Right lung (tissue), 10 donors: ENCODE measurements around the gene AMIGO1. TPM values are rescaled to one million over a fixed set of nuclear protein-coding genes. Genes with fewer than 3 reads are reported as not detected.

Experiments used
- DNase-seq, 2 donors: peaks; one replicate each; pipeline ENCODE4 v3.0.0-alpha.2; 2013
- long read RNA-seq, 8 donors: transcript quantifications; one replicate each; lab custom pipeline, GENCODE V29; 2026
- polyA plus RNA-seq, 5 donors: library from polyadenylated mRNA; unstranded; fragments of 120-200 nt; gene quantifications; one replicate each; pipeline versions ENCODE4 v1.2.1 to v1.2.3, GENCODE V29; 2013; ENCODE audit warnings: inconsistent platforms in 1 of 5, low replicate concordance in 1 of 5; ENCODE audit not compliant: insufficient read length in 5 of 5, insufficient read depth in 1 of 5

The AMIGO1 gene, protein sequence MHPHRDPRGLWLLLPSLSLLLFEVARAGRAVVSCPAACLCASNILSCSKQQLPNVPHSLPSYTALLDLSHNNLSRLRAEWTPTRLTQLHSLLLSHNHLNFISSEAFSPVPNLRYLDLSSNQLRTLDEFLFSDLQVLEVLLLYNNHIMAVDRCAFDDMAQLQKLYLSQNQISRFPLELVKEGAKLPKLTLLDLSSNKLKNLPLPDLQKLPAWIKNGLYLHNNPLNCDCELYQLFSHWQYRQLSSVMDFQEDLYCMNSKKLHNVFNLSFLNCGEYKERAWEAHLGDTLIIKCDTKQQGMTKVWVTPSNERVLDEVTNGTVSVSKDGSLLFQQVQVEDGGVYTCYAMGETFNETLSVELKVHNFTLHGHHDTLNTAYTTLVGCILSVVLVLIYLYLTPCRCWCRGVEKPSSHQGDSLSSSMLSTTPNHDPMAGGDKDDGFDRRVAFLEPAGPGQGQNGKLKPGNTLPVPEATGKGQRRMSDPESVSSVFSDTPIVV
- polyA plus RNA-seq, result 1 to 10 TPM; 2.6 to 5.1 (median 3.7) TPM
- long read RNA-seq, donor 1, full-length matches to known transcripts, result 2 of 2 reads
- long read RNA-seq, donor 1, partial matches to known transcripts, result 0 of 2 reads
- long read RNA-seq, donor 1, other reads (novel, unspliced or antisense), result 0 of 2 reads
- long read RNA-seq, donor 2, full-length matches to known transcripts, result 2 of 85 reads
- long read RNA-seq, donor 2, partial matches to known transcripts, result 83 of 85 reads
- long read RNA-seq, donor 2, other reads (novel, unspliced or antisense), result 0 of 85 reads
- long read RNA-seq, donor 3, full-length matches to known transcripts, result 4 of 4 reads
- long read RNA-seq, donor 3, partial matches to known transcripts, result 0 of 4 reads
- long read RNA-seq, donor 3, other reads (novel, unspliced or antisense), result 0 of 4 reads
- long read RNA-seq, donor 4, full-length matches to known transcripts, result 3 of 3 reads
- long read RNA-seq, donor 4, partial matches to known transcripts, result 0 of 3 reads
- long read RNA-seq, donor 4, other reads (novel, unspliced or antisense), result 0 of 3 reads
- long read RNA-seq, donor 5, full-length matches to known transcripts, result 1 of 1 reads
- long read RNA-seq, donor 5, partial matches to known transcripts, result 0 of 1 reads
- long read RNA-seq, donor 5, other reads (novel, unspliced or antisense), result 0 of 1 reads
- long read RNA-seq, donor 6, full-length matches to known transcripts, result 4 of 4 reads
- long read RNA-seq, donor 6, partial matches to known transcripts, result 0 of 4 reads
- long read RNA-seq, donor 6, other reads (novel, unspliced or antisense), result 0 of 4 reads
- long read RNA-seq, donor 7, full-length matches to known transcripts, result 1 of 1 reads
- long read RNA-seq, donor 7, partial matches to known transcripts, result 0 of 1 reads
- long read RNA-seq, donor 7, other reads (novel, unspliced or antisense), result 0 of 1 reads
- long read RNA-seq, donor 8, full-length matches to known transcripts, result 1 of 73 reads
- long read RNA-seq, donor 8, partial matches to known transcripts, result 72 of 73 reads
- long read RNA-seq, donor 8, other reads (novel, unspliced or antisense), result 0 of 73 reads

DNA sequence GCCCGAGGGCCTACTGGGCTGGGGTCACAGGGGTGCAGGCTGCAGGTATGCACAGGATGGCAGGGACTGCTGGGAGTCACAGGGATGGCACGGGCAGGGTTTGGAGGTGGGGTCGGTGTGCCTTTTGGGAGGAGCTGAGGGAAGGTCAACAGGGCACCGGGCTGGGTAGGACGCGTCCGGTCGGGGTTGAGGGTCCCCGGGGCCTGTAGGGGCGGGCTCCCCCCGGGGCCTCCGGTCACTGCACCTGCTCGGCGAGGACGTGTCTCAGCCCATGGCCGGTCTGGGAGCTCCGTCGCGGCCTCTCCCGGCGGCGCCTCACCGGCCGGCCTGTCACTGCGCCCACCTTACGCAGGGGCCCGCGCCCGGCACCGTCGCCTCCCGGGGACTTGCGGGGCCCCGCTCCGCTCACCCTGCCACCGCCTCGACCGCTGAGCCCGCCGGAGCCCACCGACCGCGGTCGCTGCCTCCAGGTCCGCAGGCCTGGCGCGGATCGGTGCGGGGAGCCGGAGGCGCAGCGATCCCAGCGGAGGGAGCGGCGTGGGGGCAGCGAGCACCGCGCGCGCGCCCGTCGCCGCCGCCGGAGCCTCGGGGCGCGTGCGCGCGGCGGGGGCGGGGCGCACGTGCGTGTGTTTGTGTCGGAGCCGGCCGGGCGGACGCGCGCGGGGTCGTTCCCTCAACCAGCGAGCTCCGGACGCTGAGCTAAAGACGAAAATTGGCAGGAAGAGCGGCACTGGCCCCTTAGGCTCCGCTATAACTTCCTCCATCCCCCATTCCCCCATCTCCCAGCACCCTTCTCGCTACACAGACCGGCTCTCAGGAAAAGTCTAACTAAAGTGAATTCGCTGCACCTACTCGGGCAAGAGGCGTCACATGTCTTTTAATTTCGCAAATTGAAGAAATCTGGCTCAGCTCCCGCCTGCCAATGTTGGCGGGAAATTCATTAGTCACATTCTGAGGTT lies at the start of gene AMIGO1:
AMIGO1 (minus strand) TSS at position 552 of the 959 bp plus-strand sequence. CDS start 815 bp downstream, outside the sequence.
- peak; percentile 73 for DNase-seq

DNA sequence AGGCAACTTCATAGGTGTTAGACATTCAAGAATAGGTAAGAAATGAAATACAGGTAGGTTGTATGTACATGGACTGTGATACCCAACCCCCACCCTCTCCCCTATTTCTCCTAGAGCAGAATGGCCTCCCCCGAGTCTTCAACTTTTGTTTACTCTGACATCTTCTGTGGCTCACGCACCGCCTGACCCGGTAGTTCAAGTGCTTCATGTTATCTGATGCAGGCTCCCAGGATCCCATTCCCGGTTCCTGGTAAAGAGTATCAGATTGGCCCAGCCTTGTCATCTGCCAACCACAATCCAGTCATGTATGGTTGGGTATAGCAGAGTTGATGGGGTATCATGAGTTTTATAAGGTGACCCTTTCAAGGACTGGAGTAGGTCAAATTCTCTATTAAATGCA lies 48.0 kb upstream of the AMIGO1 start:
- no peak for DNase-seq

DNA sequence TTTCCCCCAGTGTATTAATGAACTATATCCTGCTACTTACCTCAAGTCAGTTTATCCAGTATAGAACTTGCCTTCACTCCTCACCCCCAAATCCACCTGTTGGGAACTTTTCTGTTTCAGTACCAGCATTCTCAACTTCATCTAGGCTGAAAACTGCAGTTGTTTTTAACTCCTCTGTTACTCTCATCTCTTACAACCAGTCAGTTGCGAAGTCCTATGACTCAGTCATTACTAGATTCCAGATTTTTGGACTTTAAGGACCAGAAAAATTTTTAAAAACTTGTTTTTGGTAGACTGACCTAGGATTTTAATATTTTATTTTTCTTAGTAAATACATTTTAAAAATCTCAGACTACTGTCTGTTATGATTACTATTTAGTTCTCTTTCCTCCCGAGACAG lies 47.0 kb upstream of the AMIGO1 start:
- no peak for DNase-seq

DNA sequence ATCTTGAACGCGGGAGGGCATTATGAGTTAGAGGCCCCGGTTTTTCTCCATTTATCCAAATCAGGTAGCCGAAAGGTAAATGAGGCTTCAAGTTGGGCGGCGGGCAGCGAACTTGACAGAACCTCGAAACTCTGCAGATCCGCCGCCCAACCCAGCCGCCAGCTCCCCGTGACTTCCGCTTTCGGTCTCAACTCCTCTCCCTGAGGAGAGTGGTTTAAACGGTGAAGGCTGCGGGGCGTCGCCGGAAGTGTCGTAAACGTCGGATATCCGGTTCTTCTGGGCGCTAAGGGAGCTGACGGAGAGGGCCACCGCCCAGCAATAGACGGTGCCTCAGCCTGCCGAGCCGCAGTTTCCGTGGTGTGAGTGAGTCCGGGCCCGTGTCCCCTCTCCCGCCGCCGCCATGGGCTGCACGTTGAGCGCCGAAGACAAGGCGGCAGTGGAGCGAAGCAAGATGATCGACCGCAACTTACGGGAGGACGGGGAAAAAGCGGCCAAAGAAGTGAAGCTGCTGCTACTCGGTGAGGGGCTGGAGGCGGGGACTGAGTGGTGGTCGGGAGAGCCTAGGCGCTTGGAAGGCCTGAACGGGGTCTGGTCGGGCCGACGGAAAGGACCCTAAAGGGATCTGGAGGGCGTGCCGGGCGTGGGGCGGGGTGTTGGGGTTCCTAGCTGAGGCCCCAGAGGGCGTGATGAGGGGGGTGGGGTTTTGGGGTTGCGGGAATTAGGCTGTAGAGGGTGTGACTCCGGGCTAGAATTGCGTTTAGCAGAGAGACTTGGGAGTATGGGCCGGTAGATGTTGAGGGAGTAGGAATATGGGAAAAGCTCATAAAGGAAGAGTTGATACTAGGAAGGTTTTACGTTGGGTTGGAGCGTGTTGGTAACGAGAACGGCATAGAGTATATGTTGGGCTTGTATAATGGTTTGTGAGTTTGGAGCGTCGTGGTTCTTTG lies 39.1 kb upstream of the AMIGO1 start, which contains the start of gene GNAI3:
GNAI3 (plus strand) TSS at position 295 of the 947 bp plus-strand sequence; CDS start at position 401, 106 bp downstream.
- peak; percentile 94 to 96 for DNase-seq

DNA sequence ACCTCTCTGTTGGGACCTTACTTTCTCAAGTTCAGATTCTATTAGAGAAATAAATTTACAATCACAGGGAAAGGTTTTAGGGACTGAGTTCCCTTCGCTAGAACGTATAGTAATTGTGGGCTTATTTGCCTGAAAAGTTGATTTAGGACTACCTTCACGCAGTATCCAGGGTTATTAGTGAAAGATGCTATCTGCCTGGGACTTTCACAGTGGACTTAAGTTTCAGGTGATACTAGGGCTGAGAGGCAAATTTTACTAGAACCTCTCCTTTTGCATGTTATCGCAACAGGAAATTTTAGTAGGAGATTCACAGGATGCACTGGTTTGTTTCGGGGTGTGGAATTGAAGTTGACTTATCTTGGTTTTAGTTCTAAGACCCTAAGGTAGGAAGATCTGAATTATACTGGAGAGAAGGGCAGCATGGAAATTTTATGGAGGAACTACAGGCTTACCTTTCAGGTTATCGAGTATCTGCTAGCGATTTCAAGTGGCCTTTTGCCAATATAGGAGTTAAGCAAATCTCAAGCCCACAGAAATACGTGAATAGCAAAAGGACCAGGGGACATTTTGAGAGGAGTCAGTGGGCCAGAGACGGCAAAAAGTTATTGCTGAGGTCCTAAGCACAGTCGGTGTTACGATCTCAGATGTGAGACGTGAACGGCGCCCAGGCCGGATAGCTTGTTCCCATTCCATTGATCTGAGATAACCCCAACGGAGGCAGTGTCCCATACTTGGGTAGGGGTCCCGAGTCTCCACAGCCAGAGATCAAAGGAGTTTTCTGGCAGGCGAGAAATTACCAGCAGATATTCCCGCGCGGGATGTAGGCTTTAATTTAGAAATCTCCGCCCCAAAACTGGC lies 38.2 kb upstream of the AMIGO1 start:
- no peak for DNase-seq

DNA sequence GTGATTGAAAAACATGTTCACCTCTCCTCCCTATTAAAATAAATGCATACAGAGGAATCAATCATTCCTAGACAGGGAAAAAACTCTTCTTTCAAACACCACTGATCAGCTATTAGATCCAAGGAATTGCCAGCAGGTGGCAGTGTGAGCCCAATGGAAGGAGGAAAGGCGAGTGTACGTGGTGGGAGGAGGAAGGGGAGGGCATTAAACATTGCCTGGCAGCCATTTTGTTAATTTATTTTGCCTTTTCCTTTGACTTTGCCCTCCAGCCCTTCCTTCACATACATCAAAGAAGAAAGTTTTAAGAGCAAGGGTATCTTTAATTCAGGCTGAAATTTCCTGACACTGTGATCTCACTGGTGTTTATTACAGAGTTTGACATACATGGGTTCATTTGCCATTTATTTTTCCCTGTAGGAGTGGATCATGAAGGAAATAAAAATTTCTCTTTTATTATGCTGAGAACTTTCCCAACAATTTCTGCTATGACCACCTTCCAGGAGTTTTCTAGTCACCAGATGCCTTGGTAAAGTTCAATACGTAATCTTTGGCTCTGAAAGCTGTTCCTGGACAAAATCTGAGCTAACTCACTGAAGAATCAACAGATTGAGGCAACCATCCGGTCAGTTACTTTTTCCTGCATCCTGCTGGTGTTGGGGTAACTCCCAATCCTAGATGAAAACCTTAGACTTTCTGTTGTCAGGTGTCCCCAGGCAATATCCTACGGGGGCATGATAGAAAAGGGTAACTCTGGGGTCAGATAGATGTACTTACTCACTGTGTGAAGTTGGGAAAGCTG lies 37.0 kb upstream of the AMIGO1 start:
- peak; percentile 78 to 89 for DNase-seq

DNA sequence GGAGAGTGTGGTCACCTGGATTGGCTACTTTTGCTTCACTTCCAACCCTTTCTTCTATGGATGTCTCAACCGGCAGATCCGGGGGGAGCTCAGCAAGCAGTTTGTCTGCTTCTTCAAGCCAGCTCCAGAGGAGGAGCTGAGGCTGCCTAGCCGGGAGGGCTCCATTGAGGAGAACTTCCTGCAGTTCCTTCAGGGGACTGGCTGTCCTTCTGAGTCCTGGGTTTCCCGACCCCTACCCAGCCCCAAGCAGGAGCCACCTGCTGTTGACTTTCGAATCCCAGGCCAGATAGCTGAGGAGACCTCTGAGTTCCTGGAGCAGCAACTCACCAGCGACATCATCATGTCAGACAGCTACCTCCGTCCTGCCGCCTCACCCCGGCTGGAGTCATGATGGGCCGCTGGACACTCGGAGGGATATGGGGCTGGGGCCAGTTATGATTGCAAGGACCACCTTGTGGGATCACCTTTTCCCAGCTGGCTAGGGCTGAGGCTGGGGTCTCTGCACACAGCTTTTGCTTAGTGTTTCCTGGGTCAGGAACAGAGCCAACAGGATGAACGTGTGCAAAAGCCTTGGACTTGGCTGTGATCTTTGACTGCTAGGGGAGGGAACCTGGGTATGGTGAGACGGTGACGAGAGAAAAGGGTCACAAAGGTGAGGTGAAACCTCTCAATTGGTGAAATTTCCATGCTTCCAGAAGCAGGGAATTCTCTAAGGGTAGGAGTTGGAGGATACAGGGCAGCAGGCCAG lies 34.6 kb upstream of the AMIGO1 start:
- DNase-seq, result no peak

DNA sequence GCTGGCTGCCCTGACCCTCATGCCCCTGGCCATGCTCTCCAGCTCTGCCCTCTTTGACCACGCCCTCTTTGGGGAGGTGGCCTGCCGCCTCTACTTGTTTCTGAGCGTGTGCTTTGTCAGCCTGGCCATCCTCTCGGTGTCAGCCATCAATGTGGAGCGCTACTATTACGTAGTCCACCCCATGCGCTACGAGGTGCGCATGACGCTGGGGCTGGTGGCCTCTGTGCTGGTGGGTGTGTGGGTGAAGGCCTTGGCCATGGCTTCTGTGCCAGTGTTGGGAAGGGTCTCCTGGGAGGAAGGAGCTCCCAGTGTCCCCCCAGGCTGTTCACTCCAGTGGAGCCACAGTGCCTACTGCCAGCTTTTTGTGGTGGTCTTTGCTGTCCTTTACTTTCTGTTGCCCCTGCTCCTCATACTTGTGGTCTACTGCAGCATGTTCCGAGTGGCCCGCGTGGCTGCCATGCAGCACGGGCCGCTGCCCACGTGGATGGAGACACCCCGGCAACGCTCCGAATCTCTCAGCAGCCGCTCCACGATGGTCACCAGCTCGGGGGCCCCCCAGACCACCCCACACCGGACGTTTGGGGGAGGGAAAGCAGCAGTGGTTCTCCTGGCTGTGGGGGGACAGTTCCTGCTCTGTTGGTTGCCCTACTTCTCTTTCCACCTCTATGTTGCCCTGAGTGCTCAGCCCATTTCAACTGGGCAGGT lies 33.9 kb upstream of the AMIGO1 start:
- DNase-seq, result no peak

DNA sequence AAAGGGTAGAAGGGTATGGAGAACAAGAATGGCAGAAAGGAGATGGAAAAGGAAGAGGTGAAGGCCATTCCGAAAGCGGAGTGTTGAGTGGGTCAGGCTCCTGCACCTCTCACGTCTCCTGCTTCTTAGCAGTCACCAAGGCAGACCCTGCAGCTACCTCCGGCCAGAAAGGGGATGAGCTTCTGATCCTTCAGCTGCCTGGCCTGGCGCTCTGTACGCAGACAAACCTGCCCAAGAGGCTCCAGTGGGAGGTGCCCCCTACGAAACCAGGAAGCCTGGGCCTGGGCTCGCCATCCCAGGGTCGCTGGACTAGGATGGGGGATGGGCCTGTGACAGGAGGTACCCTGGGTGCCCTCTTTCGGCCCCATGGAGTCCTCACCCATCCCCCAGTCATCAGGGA lies 33.1 kb upstream of the AMIGO1 start:
- no peak for DNase-seq

DNA sequence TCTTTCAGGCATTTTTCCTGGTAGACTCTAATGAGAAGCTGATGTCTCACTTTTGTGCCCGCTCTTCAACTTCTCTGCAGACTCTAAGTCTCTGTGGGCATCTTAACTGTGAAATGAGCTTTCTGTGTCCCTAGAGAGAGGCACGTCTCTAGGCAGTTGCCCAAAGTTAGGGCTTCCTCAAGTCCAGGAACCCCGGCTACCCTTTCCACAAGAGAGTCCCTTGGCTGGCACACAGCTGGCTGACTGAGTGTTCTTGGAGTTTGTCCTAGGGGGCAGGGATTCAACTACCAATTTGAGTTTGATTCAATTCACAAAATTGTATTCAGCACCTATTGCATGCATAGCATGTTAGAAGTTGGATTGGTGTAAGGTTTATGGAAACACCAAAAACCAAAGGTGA lies 31.6 kb upstream of the AMIGO1 start:
- no peak for DNase-seq

DNA sequence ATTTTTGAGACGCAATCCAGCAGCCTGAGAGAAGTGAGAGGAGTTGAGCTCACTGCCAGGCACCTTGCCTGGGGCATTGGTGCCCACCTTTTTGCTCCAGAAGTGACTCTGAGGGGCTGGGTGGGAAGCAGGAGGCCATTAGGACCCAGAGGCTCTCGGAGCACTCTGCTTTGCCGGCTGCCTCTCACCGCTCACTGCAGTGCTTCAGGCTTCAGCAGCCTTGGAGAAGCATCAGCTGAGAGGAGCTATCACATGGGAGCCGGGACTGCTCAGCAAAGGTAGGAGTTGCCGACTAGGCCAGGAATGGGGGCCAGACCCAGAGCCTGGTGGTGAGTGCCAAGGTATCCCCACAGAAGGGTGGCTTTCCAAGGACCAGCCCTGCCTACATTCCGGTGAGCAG lies 30.1 kb upstream of the AMIGO1 start, which contains the start of gene GPR61:
GPR61 (plus strand) TSS at position 197 of the 400 bp plus-strand sequence. CDS start 3,151 bp downstream, outside the sequence.
- no peak for DNase-seq

DNA sequence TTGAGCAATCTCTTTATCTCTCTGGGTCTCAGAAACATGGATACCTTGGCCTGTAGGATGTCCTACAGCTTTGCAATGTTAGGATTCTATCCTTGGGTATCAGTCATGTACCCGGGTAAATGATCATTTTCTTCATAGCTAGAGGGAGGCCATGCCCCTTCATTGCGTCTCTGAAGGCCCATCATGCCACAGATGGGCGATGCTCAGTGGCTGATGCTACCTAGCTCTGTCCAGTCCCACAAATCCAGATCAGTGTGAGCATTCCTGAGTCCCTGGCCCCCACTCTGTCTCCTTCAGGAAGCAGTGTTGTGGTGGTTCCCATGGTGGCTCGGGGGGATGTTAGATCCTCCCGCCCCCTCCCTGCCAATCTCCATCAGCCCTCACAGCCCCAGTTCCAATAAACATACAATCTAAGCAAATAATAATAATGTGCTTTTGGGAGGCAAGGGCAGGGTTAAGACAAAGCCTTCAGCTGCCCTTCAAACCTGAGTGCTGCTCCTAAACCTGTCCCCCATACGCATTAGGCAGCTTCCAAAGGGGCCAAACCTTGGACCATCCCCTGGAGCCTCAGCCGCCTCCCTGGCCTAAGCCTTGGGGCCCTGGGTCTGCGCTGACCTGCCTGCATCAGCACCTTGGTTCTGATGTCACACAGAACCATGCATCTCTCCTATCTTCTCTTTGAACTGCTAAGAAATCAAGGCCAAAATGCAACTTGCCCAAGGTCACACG lies 29.5 kb upstream of the AMIGO1 start:
- no peak for DNase-seq

DNA sequence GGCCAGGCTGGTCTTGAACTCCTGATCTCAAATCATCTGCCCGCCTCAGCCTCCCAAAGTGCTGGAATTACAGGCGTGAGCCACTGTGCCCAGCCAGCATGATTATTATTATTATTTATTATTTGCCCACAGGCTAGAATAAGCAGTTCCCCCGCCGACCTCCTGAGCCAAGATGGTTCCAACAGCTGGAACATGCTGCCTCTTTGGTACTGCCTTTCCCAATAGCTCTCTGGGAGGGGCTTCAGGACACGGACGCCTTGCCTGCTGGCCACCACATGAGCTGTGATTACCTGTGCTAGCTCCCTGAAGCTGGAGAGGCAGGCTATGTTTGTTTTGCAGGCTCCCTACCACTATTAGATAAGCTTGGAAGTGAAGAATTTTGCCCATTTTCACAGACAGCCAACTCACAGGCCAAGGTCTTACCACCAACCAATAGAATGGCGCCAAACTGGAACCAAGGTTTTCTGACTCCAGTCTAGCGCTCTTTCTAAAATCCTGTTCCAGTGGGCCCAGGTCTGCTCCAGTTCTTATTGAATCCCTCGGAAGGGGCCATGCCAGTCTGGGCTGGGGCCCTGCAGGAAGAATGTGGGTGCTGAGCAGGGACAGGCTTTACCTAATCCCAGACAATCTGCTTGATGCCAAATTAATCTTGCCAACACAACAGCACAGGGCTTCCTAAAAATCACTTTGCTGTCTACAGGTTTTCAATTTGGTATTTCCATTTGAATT lies 28.1 kb upstream of the AMIGO1 start:
- DNase-seq, result no peak
